GM12865 (cell line): ENCODE results near the gene GALNT18.

Source experiments
- DNase-seq: peaks from one replicate; pipeline ENCODE4 v3.0.0; 2010; ENCODE audit warnings: low read depth
- H3K4me3 ChIP-seq: 2 replicates; pipeline ENCODE4 v1.5.1; 2011; ENCODE audit warnings: mild to moderate bottlenecking, low read depth, low read length, control low read depth
- CTCF ChIP-seq: IDR thresholded peaks from 2 replicates; pipeline ENCODE4 v1.5.1; 2011; ENCODE audit warnings: low read length, control low read depth, low read depth, inconsistent platforms; ENCODE audit not compliant: insufficient read depth; ENCODE audit errors: missing control alignments

The GALNT18 gene

GRCh38 chr11:11389238-11389637 is 232.6 kb downstream of the GALNT18 start:
- no peak overlapping the region for H3K4me3 ChIP-seq
- no peak for TF ChIP-seq CTCF
- DNase-seq, result no peak

- no peak overlapping the region for H3K4me3 ChIP-seq
- DNase-seq, result no peak
- no peak for TF ChIP-seq CTCF
These were observed 234.0 kb downstream of the GALNT18 start for GRCh38 chr11:11387622-11388305.

GRCh38 chr11:11387207-11387606 is 234.6 kb downstream of the GALNT18 start:
- no peak for TF ChIP-seq CTCF
- DNase-seq, result no peak
- H3K4me3 ChIP-seq, result no peak overlapping the region

- TF ChIP-seq CTCF, result no peak
- H3K4me3 ChIP-seq, result no peak overlapping the region
- no peak for DNase-seq
These were observed 237.0 kb downstream of the GALNT18 start for GRCh38 chr11:11384829-11385228.

GRCh38 chr11:11383995-11384394 is 237.8 kb downstream of the GALNT18 start:
- DNase-seq, result no peak
- H3K4me3 ChIP-seq, result no peak overlapping the region
- TF ChIP-seq CTCF, result no peak

- no peak overlapping the region for H3K4me3 ChIP-seq
- DNase-seq, result no peak
- no peak for TF ChIP-seq CTCF
These were observed 238.8 kb downstream of the GALNT18 start for GRCh38 chr11:11382858-11383532.
